Measurements from ENCODE around the gene ANTXRL.
"Not testable (repeated sequence)": the region's sequence is repeated elsewhere in the genome, so short reads cannot be mapped to it uniquely, and the experiment has no call there.

The ANTXRL gene

DNA sequence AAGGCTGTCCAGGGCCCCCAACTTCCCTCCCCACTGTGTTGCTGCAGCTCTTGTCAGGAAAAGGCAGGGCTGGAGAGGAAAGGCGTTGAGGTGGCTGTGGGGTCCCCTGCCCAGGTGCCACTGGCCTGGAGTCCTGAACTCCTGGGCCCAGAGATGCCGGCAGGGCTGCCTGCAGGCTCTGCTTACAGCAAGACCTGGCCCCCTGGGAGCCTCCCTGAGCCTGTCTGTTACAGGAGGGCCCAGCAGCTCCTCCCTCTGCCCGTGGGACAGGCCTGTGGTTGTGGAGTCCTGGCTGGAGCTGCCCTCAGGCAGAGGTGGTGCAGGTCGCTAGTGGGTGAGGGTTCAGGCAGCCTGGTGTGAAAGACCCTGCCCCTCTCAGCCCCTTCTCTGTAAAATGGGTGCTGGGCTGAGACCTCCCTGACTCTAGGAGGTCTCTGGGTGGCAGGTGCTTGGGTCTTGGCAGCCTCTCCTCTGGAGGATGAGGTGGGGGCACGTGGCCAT, 9.9 kb downstream of the ANTXRL start:
- no peak for DNase-seq

DNA sequence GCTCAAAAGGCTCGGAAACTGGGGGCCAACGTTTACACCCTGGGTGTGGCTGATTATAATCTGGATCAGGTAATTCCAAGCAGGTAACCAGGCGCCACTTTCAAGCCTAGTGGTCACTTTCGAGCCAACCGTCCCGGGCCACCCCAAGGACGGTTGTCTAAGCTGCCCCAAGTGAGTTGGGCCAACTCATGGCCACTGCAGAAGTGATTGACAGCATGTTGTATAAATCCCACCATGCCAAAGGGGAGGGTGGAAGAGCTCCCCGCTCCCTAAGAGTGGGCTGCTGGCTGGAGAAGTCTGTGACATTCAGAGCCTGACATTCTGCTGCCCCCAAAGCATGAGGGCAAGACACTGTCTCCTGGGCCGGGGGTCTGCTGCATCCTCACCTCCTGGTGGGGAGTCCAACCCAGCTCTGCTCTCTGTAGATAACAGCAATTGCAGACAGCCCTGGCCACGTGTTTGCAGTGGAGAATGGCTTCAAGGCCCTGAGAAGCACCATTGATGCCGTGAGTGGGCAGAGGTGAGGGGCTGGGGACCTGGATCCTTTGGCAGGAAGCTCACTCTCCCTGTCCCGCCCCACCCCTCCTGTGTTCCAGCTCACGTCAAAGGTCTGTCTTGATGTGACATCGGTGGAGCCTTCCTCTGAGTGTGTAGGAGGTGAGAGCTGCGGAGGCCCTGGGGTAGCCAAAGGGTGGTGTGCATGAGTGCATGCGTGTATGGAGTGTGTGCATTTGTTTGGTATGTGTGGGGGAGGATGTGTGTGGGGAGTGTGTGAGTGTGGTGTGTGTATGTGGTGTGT, 10.8 kb downstream of the ANTXRL start:
- DNase-seq = no peak

DNA sequence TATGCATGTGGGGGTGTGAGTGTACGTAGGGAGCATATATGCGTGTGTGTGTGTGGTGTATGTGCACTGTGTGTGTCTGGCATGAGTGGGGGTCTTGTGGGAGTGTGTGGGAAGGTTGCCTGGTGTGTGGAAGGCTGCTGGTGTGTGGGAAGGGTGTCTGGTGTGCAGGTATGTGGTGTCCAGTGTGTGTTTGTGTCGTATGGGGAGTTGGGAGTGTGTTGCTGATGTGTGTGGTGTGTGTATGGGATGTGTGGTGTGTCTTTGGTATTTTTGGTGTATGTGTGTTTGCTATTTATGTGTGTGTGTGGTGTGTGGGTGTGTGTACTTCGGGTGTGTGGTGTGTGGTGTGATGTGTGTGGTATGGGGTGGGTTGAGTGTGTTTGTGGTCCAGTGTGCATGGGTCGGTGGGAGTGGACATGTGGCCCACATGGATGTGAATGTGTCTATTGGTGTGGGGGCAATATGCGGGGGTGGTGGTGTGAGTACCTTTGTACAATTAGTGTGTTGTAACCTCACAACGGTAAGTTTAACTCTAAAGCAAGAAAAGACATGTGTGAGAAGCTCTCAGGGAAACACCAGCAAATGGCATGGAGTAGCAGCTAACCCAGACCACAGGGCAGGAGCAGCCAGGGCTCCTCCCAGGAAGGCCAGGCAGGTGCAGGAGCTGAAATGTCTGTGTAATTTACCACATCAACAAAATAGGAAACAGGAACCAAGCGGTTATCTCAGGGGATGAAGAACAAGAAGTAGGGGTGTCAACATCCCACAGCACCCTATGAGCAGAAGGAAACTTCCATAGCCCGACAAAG, 11.9 kb downstream of the ANTXRL start:
- no peak for DNase-seq

DNA sequence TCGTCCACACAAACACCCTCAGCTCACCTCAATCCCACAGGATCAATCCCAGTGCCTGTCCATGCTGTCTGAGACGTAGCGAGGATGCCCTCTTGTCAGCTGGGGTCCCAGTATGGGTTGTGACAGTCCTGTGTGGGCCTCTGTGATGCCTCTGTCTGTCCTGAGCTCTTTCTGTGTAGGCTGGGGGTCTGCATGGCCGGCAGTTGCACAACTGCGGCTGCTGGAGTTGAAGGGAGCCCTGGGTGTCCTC, 12.4 kb downstream of the ANTXRL start:
- DNase-seq = no peak

DNA sequence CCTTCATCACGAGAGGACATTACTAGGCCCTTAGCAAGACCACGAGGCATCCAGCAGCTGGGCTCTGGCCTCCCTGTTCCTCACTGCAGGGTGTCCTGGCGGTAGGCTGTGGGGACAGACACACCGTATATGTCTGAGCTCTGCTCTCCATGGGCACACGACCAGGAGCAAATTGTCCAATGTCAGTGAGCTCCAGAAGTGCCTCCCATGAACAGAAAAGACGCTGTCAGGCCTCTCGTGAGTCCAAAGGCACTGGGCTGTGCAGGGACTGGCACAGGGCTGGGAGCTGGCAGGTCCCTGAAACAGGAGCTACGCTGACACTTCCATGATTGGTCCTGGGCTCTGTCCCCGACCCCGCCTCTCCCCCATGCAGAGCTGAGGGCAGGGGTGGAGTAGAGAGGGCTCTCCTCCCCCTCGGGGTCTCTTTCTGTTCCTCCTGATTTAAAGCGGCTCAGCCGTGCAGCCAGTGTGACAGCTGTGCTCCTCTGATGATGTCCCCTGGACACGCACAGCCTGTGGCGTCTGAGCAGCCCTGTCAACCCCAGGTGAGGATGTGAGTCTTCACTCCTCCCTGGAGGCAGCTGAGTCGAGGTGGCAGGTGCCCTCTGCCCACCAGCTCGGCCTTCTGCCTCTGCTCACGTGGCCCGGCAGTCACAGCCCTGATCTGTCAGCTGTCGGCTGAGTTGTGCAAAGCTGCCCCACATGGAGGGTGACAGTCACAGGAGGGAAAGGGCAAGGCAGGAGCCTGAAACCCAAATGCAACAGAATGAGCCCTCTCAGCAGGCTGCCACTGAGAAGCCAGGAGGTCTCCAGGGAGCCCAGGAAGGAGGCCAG, 13.0 kb downstream of the ANTXRL start:
- peak in 1 of 2 experiments; percentile 37 for DNase-seq

DNA sequence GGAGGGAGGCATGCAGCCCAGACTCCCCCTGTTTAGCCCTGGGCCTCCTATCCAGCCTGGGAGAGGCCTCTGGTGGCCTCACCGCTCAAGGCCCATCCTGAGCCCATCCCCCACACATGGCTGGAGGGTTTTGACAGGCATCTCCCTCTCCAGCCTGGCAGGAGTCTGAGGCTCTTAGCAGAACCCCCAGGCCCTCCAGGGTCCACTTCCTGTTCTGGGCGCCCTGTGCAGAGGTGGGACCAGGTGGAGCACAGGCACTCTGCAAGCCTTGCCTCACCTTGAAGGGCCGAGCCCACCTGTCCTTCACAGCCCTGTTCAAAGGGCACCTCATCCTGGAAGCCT, 13.5 kb downstream of the ANTXRL start:
- not testable (repeated sequence) for DNase-seq

DNA sequence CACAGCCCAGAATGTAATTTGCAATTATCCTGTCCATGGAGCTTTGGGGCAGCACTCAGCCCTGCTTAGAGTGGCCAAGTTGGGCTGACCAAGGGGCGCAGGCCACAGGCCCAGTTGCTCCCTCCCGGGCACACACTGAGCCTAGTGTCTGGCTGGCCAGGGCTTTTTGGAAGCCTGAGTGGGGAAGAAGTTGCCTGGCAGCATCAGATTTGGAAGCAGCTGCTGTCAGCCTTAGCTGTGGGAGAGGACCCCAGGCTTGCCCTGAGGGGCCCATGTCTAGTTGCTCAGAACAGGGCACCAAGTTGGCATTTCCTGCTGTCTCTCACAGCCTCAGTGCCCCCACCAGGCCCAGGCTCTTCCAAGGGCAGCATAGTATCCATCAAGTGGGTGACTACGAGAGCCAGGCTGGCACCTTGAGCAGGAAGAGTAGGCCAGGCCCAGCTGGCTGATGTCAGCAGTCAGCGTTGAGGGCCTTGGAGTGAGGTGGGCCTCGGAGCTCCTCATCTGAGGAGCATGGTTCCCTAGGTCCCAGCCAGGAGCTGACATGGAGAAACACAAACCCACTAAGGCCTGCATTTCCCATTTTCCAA, 14.4 kb downstream of the ANTXRL start:
- DNase-seq = no peak

DNA sequence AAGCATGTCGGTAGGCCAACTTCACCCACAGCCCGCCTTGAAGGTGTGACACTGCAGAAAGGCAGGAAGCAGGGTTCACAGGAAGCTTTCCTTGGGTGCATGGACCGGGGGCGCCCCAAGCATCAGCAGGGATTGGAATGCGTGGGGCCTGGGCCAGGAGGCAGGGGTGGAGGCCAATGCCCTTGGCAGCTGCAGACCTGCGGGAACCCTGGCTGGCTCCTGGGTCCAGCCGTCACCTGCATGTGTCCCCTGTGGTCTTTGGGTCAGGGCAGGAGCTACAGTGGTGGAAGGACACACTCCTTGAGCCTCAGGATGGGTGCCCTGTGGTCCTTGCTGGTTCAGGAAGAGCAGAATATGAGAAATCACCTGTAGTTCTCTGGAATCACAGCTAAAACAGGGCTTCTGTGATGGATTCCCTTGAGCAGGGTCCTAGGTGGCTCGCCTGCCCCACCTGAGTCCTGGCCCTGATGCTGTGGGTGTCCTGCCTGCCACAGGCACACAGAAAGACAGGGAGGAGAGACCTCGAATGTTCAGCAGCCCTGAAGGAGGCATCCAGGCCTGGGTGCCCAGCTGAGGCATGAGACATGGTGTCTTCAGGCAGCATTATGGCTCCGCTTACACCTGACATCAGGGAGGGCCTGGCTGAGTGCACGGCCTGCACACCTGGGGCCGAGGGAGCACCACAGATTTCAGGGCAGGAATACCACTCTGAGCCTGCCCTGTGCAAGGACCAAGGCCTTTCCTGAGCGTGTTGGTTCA, 15.1 kb downstream of the ANTXRL start:
- no peak for DNase-seq

DNA sequence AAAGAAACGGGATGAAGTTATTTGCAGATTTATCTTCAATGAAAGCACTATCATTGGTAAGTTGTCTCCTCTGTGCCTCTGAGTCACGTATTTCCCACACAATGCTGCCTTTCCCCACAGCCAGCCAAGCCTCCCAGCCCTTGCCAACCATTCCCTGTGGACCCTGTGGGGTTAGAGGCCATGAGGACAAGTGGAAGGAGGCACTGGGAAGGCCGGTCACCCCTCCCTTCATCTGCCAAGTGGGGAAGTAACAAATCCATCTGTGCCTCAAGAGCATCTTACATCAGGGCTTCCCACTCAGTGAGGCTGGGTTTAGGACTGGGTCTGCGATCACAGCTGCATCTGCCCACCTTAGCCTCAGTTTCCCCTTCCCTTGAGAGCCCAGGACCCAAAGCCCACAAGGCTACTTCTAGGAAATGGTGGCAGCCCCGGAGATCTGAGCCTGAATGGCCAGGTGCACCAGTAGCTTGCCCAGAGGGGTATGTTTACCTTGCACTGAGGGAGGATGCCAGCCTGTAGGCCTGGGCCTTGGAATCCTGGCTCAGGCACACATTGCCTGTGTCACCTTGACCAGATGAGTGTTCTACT, 16.1 kb downstream of the ANTXRL start:
- DNase-seq = peak in 1 of 2 experiments; percentile 3

DNA sequence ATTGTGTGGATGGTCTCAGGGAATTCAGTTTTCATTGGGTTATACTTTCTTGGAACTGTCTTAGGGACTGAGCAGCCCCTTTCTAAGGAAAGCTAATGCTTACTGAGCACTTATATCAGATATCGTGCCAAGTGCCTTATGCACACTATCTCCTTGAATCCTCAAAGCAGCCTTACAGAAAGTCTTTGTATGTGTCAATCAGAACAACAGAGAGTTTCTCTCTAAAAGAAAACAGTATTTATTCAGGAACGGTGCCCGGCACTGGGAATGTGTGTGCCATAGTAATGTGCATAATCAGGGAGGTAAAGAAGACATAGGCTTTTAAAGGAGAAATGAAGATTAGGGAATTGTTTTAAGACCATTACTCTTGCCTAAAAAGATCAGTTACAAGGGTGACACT, 17.3 kb downstream of the ANTXRL start:
- DNase-seq = no peak

DNA sequence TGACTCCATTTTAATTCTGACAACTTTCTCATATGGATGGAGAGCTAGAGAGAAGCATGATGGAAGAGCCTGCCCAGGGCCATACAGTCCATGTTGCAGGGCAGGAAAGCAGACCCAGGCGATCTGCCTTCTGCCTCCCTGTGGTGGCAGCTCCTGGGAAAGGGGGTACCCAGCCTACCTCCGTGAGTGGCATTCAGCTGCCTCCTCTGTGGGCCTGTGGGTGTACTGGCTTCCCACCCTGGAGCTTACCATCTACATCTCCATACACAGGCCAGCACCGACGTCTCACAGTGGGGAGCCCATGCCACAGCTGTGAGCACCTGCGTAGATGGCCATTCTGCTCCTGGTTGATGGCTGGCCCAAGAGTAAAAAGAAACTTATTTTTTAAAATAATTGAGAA, 17.9 kb downstream of the ANTXRL start:
- DNase-seq = not testable (repeated sequence)

DNA sequence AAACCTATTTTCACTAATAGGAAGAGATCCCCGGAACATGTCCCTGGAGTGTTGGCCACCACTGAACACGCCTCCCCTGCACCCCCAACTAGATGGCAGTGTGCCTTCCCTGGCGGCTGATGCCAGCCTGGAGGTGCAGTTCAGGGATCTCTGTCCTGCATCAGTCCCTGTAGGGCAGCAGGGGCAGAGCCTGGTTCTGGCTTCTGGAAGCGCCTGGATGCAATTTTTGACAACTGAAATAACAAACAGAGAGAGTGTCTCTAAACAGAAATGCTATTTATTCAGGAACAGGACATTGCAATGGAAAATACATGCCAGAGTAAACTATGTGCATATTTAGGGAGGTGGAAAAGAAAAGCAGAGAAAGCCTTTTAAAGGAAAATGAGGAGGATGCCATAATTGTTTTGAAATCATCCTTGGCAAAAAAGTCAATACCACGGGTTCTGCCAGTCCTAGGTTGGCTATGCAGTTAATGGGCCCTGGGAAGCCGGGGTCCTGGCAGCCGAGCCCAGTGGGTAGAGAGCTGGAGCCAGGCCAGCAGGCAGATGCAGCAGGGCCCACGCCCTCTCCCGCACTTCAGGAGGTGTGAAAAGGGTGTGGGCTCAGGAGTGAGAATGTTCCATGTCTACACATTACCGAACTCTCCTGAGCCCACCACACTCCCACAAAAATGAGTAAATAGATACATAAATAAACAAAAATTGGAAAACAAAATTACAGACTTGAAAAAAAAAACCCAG, 18.5 kb downstream of the ANTXRL start:
- no peak for DNase-seq

DNA sequence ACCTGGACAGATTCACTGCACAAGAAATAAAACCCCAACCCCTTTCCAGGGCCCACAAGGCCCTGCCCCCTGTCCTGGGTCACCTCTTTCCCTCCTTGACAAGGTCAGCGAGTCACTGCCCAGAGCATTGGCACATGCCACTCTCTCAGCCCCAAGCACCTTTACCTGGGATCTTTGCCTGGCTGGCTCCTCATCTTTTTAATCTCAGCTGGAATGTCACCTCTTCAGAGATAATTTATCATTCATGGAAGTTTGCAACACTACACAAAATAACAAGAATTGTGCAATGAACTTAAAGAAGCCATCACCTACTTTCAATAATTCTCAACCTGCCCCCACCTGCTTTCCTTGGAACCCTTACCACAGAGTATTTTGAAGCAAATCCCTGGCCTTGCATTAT, 19.2 kb downstream of the ANTXRL start:
- no peak for DNase-seq

DNA sequence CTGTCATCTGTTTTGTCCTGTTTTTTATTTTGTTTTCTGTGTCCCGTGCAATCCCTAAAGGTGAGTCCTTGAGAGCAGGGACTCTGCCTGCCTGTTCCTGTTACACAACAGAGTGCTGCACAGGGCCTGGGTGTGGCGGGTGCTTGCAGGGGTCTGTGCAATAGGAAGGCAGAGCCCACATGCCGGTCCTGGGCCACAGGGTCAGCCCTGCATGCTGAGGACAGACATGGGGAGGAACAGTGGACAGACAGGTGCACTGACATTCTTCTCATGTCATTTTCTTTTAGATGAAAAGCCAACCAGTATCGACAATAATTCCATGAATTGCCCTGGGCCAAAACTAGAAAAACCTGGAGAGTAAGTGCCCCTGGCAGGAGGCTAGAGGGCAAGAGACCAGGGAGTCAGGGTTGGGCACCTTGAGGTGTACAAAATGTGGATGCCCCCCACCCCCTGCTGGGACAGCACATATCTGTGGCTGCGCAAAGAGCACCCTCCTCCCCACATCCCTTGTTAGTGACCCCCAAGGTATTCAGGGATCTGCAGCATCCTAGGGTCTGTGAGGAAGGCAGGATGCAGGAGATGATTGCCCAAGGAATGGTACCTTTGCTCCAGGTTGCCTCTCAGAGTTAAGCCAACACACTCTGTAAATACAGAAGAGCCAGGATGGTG, 19.9 kb downstream of the ANTXRL start:
- no peak for DNase-seq

DNA sequence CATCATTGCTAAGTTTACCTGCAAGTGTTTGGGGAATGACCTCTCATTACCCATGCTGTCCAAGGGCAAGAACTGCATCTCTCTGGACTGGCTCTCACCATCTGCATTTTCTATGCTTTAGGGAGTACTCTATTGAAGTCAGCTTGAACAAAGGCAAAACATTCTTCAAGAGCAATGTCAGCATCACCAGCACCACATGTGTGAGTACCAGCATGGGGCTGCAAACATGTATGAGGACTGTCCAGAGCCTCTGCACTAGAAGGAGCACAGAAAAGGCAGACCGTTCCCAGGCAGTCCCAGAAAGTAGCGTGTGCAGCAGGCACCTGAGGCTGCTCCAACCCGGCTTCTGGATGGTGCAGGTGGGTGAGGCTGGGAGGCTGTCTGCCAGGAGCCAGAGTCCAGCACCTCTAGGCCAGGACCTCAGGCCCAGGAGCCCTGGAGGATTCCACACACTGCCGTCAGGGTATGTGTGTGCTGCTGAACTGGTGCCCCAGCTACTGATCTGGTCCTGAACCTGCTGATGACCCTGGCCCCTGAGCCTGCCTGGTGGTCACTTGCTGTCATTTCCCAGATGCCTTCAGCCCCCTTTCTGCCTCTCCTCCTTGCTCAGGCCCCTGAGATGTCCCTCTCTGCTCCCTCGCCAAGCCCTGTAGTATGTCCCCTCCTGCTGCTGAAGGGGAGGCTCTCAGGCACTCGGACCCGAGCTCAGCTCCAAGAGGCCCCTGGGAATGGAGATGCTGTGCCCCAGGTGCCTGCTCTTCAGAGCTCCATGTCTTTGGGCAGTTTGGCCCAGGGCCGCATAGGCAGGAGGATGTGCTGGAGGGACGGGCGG, 20.7 kb downstream of the ANTXRL start:
- DNase-seq = no peak

DNA sequence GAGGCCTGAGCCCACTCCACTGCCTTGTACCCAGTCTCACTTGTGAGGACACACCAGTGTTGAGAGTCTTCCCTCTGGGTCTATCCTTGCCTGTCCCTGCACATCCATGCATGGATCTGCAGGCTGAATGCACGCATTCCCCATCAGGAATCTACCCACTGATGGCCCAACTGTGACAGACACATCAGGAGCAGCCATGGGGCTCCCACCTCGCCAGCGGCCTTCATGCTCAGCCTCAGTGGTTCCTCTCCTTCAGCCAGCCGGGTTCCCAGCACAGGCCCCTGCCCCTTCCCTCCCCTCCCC, 21.3 kb downstream of the ANTXRL start:
- DNase-seq = no peak

DNA sequence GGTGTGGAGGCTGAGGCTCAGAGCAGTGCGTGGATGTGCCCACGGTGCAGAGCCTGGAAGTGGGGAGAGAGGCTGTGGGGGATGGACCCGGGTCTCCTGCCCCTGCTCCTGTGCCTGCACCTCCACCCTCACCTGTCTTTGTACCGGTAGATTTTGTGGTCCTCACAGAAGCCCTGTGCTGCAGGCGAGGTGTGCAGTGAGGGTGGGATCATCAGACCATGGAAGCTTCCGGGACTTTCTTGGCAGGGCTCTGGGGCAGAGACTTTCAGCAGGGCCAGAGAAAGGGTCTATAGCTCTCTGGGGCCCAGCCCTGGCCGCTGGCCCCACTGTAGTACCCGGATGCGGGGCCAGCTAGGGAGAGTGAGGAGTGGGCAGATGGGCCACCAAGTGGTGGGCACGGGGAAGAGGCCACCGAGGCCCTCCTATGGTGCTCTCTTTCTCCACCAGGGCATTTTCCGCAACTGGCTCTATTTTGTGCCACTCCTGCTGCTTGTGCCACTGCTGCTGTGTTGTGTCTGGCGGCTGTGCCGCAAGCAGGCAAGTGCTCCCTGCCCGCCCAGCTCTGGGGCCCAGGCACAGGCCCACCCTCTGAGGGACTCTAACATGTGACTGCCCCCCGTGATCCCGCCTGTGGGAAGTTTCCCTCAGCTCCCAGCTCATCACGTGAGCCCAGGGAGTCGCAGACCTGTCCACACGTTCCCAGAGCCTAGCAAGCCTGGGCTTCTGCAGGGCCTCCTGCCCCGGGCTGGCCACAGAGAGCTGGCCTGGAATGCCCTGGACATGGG, 22.1 kb downstream of the ANTXRL start:
- DNase-seq = no peak

DNA sequence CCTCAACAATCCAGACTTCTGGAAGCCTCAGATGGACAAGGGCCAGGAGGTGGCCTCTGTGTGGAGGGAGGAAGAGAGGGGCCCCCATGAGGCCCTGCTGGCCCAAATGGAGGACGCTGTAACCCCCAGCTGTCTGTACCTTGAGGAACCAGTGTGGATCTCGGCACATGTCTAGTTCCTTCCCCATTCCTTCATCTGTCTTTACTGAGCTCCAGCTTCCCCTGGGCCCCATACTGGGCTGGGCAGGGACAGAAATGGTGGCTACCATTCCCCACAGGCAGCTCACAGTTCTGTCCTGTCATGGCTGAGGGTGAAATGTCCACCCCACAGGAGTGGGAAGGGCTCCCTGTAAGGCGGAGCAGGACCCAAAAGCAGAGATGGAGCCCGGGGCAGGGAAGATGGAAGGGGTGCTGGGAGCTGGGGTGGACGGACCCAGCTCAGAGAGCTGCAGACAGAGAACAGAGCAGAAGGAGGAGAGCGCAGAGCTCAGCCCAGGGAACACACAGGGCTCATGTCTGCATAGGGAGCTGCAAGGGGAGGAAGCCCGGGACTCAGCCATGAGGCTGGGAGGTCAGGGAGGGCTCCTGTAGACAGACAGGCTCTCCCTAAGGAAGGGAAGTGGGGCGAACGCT, 22.8 kb downstream of the ANTXRL start:
- no peak for DNase-seq

DNA sequence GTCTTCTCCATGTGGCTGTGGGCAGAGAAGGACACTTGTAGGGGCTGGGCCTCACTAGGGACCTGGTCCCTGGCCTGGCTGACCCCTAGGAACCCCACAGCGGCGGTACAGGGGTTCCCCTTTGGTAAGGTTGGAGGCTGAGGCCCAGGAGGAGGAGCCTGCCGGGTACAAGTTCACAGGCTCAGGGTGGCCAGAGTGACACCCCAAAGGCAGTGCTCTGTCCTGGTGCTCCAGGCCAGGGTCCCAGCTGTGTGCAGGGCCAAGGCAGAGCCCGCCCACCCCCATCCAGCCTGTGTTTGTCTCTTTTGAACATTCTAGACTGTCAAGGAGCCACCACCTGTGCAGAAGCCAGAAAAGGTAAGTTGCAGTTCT, 23.3 kb downstream of the ANTXRL start:
- DNase-seq = no peak

All from NCI-H524 (cell line).